Activated CD4-positive, alpha-beta T cell treated with anti-CD3 and anti-CD28 coated beads for 1 hour (primary cell): ENCODE data around the gene CCDC152.
"Not testable (repeated sequence)": the region's sequence is repeated elsewhere in the genome, so short reads cannot be mapped to it uniquely, and the experiment has no call there.

ENCODE experiments used
- DNase-seq: peaks from one replicate; pipeline ENCODE4 v3.0.0-alpha.2; 2020

Gene CCDC152

GRCh38 chr5:42756606-42757601 lies at the start of gene CCDC152:
Gene CCDC152, plus strand, starts transcription at chr5:42756818. Its CDS starts 2,304 bp downstream, at chr5:42759122.
- peak; percentile 32 for DNase-seq

- no peak for DNase-seq
Observed at GRCh38 chr5:42715785-42716184, 40.8 kb upstream of the CCDC152 start.

- DNase-seq: no peak
Observed at GRCh38 chr5:42718591-42718990, 38.0 kb upstream of the CCDC152 start.

GRCh38 chr5:42719034-42719433 lies 37.6 kb upstream of the CCDC152 start:
- no peak for DNase-seq

GRCh38 chr5:42720251-42720650 lies 36.4 kb upstream of the CCDC152 start:
- DNase-seq: no peak

- DNase-seq: no peak
Observed at GRCh38 chr5:42721484-42721883, 35.1 kb upstream of the CCDC152 start.

- DNase-seq: not testable (repeated sequence)
Observed at GRCh38 chr5:42734531-42735058, 22.0 kb upstream of the CCDC152 start.

GRCh38 chr5:42740920-42741319 lies 15.7 kb upstream of the CCDC152 start:
- DNase-seq: no peak

- DNase-seq: no peak
Observed at GRCh38 chr5:42745426-42745825, 11.2 kb upstream of the CCDC152 start.

GRCh38 chr5:42745856-42746255 lies 10.8 kb upstream of the CCDC152 start:
- DNase-seq: no peak

GRCh38 chr5:42749020-42749419 lies 7.6 kb upstream of the CCDC152 start:
- DNase-seq: no peak

GRCh38 chr5:42750507-42750906 lies 6.1 kb upstream of the CCDC152 start:
- DNase-seq: no peak

GRCh38 chr5:42751044-42751443 lies 5.6 kb upstream of the CCDC152 start:
- no peak for DNase-seq

GRCh38 chr5:42753099-42753498 lies 3.5 kb upstream of the CCDC152 start:
- DNase-seq: no peak

GRCh38 chr5:42759456-42759855 lies 2.8 kb downstream of the CCDC152 start:
- no peak for DNase-seq

GRCh38 chr5:42760426-42760825 lies 3.8 kb downstream of the CCDC152 start:
- no peak for DNase-seq

GRCh38 chr5:42761791-42762190 lies 5.2 kb downstream of the CCDC152 start:
- no peak for DNase-seq

- DNase-seq: no peak
Observed at GRCh38 chr5:42767491-42768105, 11.0 kb downstream of the CCDC152 start.

GRCh38 chr5:42768106-42768504 lies 11.5 kb downstream of the CCDC152 start:
- DNase-seq: no peak

- DNase-seq: no peak
Observed at GRCh38 chr5:42770003-42770402, 13.4 kb downstream of the CCDC152 start.

GRCh38 chr5:42772265-42772993 lies 15.8 kb downstream of the CCDC152 start:
- no peak for DNase-seq

GRCh38 chr5:42779083-42779482 lies 22.5 kb downstream of the CCDC152 start:
- no peak for DNase-seq

GRCh38 chr5:42781584-42781983 lies 25.0 kb downstream of the CCDC152 start:
- DNase-seq: no peak
